Colon (tissue), 2 donors: Measurements from ENCODE around the gene LPP.

Source experiments
- FAIRE-seq: peaks from 2 replicates; lab custom pipeline; 2012; peaks lifted over from hg19 to GRCh38; lab: Jason Lieb, UNC
- donor health status: control.
- donor health status: control.

LPP gene

DNA sequence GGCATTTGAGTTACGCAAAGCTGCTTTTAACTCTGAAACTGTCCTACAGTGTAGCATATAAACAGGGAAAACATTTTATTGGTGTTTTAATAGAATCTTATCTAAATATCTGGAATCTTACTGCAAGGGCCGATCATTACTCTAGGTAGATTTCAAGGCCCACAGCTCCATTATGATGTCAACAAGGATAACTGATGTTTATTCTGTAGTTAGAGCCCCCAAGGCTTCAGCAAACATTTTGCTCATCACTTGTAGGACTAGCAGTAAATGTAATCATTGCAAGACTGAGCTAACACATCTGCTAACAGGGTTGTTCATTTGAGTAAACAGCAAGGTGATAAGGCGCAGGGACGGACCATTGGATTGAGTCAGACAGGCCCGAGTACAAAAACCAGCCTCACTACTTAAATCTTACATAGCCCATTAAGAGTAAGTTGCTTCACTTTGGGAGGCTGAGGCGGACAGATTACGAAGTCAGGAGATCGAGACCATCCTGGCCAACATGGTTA, 685.3 kb downstream of the LPP start:
- FAIRE-seq: no peak

DNA sequence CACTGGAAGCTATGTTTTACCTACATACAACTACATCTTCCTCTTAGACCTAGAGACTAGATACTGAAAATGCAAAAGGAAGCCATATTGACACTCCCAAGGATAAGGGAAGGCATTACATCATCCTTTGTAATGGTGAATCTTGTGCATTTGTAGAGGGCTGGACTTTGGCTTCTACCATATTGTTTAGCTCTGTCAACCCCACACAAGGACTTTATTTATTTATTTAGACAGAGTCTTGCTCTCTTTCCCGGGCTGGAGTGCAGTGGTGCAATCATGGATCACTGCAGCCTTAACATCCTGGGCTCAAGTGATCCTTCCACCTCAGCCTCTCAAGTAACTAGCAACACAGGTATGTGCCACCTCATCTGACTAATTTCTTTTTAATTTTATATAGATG, 686.3 kb downstream of the LPP start:
- no peak for FAIRE-seq

DNA sequence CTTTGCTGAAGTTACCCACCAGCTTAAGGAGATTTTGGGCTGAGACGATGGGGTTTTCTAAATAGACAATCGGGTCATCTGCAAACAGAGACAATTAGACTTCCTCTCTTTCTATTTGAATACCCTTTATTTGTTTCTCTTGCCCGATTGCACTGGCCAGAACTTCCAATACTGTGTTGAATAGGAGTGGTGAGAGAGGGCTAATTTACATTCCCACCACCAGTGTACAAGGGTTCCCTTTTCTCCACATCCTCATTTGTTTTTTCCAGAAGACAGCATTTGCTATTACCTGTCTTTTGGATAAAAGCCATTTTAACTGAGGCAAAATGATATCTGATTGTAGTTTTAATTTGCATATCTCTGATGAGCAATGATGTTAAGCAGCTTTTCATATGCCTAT, 687.9 kb downstream of the LPP start:
- no peak for FAIRE-seq

DNA sequence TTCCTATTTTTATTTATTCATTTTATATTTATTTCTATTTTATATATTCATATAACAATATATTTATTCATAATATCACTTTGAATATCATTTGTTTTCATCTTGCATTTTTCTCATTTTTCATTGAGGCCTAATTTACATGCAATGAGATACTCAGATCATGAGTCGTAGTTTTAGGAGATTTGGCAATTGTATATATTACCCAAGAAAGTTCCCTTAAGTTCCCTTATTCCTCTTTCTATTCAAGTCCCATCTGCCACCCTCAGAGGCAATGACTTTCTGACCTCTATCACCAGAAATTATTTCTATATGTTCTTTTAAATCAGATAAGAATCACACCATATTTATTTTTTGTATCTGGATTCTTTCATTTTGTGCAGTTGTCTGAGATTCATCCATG, 688.7 kb downstream of the LPP start:
- FAIRE-seq: no peak

DNA sequence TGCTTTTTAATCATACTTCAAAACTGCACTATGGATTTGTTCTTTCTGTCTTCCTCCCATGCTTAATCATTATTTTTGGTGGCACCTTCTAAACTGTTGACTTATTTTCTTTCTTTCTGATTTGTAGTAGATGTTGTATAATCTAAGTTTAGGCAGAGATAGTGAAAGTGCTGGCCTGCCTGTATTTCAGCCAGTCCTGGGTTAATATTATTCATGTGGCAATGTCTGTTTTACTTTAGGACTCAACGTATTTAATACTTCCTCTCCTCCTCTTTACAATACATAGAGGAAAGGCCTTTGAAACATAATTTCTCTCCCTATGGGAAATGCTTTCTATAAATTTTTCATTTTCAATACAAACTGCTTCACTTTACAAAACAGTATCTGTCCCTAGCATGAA, 690.1 kb downstream of the LPP start:
- FAIRE-seq: no peak

DNA sequence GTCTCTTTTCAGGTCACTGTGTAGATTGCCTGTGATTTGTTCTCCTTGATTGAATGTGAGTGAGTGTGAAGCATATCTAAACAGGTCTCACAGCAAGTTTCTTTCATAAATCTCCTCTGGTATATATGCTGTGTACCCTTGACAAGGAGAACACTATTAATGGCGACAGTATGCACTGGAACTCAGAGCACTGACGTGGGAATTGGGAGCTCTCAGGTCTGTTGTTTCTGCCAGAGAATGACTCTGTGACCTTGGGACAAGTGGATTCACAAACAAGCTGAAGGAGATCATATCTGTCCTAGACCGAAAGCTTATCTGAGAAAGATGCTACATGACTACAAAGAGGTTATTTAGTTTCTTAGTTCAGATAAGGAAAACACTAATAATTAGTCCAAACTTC, 691.6 kb downstream of the LPP start:
- no peak for FAIRE-seq

DNA sequence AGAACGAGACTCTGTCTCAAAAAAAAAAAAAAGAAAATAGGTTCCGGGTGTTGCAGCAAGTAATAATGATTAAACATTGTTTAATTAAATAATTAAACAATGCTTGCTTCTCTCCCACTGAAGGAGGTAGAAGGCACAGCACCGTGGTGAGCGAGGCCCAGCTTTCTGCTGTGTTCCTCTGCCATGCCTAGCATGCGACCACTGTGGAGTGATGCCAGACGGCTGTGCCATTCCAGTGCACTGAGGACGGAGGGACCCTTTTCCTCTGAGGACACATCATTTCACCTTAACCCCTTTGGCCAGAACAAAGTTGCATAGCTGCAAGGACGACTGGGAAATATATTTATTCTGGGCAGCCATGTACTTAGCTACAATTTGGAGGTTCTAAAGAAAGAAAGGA, 695.0 kb downstream of the LPP start:
- no peak for FAIRE-seq

DNA sequence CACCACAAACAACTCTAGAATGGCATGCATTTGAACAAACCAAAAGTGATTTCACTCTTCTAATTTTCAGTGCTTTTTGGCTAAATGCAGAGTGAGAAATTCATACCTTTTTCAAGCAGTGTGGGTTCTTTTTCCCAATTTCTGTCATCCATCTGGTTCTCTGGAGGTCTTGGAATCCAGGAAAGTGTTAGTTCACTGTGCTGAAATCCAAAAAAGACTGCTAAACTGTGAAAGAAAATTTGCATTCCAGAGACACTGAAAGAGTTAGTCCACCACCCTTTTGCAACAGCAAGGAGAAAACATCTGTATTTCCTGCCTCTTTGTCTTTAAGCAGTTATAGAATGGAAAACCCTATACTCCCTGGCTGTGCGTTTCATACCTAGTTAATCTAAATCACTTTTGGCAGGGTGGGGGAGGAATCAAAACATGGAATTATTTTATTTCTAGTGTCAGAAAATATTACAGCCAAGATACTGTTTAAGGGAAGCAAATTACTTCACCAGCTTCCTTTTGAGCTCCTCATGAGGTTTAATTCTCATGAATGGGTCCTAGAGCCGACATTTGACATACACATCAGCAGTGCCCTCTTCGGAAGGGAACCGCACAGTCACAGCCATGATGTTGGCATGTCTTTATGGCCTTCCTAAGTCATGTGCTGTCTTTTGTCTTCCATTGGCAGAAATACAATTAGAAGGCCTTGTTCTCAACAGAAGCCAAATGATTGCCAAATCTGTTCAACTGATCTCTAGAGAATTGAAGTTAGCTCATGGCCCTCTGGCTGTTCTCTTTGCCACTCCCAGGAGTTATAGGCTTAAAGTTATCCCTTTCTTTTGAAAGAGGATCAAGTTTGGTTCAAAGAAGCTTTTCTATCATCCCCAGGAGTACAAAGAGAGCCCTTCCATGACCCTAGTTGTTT, 700.2 kb downstream of the LPP start:
- FAIRE-seq: no peak

DNA sequence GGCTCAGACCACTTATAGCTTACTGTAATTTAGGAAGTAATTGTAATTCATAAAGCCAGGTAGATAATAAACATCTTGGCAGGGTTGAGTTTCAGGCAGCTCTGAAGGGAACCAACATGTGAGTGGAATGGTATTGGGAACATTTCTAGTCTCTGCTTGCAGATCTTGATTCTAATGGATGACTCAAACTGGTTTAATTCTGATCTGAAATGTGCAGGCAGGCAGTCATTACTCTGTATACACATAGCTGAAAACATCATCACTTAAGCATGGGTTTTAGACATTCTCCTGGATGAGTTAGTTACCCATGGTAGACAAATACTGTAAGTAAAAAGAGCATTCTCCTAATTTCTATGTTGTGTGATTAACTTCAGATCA, 700.8 kb downstream of the LPP start:
- no peak for FAIRE-seq

DNA sequence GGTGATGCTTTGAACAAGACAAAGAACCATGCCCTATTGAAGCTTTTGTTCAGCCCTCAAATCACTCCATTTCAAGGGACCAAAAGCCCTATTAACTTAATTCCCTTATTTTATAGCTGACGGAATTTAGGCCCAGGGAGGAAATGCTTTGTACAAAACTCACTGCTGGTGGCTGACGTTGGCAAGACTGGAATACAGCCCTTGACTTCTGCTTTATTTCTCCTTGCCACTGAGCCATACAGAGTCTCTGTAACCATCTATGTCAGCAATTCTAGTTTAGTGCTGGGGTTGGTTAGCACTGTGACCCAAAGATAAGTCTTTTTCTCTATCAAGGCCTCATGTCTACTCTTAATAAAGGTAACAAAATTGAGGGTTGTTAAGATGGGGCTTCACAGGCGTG, 701.7 kb downstream of the LPP start:
- no peak for FAIRE-seq

DNA sequence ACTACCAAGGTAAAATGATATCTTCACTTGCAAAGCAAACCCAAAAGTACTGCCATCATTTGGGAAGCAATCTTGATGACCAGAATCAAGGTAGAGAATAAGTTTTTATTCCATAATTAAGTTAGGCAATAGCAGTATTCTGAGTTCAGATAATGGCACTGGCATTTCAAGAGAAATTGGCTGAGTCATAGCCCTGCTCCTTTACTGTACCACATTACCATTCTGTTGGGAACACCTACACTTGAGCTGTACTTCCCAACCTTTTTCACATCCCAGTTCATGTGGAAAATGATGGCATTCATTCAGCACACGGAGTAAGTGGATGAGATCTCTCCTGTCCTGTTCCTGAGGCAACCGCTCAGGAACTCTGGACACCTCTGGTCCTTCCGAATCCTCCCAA, 706.2 kb downstream of the LPP start:
- FAIRE-seq: no peak

DNA sequence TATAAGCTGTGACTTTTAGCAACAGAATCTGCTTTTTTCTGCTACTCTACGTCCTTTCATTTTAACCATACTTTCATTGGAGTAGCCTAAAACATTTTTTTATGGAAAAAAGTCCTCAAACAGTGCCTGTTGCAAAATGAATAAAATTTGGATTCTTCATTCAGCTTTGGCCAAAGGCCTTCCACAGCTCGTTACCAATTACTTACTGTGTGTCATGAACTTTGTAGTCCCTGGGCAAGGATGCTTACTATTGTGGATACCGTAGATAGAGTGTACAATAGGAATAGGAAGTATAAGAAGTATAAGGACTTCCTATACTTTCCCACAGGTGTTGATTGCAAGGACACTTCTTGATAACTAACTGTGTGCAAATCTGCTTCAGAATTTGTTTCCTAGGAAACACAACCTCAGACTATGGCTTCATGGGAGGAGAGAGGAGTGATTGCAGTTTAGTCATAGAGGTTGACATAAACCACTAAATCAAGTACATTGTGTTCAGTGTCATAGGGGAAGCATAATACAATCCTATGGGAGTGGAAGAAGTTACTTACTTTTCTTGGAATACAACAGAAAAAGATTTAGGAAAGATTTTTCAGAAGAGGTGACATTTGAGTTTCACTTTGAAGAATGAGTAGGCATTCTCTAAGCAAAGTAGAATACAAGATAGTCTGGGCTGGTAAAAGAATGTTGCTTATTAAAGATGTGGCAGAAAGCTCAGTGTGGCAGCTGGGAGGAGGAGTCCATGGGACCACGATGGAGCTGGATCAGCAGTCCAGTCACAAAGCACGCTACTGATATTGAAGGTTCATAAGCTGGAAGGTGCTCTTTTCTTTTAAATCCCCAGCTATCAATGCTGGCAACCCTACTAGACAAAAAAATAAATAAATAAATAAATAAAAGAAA, 708.1 kb downstream of the LPP start:
- FAIRE-seq: no peak

DNA sequence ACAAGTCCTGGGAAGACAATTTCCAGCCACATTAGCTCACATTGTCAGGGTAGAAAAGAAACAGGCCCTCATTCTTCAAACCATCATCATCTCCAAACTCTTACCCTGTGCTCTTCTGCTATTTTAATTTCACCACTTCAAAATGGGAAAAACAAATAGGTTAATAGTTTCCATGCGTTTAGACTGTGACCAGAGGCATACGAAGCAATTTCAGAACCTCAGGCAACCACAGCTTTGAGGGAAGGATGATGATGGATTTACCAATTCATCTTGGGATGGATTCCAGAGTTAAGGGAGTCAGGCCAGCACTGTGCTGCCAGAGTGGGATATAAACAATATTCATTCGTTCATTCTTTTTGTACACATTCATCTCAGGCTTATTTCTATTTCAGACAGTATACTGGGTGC, 710.0 kb downstream of the LPP start:
- no peak for FAIRE-seq

DNA sequence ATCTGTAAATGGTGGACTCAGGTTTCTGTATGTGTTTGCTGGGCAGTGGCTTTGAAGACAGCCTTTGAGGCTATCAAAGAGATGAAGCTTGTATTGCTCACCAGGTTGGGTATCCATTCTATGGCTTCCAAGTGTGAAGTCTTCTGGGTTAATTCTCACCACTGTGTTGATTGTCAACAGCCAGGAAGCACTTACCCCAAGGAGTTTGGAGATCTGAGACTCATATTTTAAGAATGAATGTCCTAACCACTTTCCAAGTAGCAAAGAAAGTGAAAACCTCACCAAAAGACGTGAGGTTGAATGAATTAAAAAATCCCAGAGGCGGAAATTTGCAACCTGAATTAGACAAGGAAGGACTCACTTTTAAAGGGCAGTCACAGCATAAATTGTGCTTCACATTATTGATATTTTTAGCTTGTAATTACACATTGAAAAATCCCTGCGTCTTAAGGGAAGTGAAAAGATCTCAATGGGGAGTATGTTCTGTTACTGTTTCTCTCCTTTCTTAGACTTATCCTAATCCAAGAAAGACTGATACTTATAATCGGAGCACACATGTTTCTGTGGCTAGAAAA, 713.8 kb downstream of the LPP start:
- no peak for FAIRE-seq

DNA sequence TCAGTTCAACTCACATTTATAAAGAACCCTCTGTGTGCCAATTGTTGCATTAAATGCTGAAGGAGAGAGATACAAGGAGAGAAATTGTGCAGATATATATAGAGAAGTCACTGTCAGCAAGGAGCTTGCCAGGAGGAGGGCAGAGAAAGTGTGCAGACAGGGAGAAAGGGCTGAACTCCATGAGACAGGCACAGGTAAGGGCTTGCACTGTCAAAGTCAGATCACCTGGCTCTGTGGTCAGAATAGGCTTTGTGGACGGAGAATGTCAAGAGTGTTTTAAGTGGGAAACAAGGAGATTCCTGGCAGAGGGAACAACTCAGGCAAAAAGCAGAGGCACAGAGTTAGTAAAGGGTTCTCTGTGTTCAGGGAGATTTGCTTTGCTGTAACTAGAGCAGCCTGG, 714.8 kb downstream of the LPP start:
- FAIRE-seq: no peak

DNA sequence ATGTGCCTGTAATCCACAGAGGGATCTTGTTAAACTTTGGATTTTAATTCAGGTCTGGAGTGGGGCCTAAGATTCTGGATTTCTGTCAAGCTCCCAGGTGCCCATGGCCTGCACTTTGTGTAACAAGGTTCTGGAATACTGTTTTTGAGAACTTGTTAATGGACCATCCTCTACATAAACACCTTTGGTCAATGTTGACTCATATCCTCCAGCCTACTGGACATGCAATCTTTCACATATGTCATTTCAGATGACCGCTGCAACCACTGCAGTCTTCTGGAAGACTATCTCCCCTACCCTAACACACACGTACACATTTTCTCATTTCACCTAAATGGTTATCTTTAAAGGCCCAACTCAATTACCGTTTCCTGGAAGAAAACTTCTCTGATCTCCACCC, 715.7 kb downstream of the LPP start:
- no peak for FAIRE-seq

DNA sequence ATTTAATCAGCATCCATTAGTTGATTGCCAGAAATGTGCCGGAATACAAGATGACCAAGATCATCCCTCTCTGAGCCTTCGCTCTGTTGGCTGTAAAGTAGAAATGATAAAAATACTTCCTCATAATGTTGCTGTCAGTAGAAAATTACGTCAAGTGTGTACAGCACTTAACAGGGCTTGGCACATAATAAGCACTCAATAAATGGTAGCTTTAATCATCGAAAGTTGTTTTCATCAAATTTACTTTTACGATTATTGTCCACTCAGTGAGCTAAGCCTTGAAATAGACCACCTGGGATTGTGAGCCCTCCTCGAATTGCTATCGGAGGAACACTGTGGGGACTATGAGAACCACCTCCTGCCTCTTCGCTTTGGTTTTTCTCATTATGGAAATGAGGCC, 716.5 kb downstream of the LPP start:
- no peak for FAIRE-seq

DNA sequence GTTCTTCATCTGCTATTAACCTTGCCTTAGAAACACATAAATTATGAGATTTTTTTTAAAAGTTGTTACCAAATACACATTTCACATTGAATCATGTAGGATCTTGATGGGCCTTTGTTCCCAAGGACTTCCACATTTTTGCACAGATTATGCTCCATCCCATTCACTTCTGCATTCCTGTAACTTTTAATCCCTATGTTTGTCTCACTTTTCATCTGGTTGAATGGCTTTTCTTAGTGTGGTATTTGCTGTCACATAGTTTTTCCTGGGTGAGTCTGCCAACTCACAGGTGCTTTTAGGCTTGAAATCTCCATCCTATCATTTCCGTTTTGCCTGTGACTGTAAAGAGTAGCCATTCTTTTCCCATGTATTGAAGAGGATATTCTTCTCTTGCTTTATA, 720.6 kb downstream of the LPP start:
- no peak for FAIRE-seq

DNA sequence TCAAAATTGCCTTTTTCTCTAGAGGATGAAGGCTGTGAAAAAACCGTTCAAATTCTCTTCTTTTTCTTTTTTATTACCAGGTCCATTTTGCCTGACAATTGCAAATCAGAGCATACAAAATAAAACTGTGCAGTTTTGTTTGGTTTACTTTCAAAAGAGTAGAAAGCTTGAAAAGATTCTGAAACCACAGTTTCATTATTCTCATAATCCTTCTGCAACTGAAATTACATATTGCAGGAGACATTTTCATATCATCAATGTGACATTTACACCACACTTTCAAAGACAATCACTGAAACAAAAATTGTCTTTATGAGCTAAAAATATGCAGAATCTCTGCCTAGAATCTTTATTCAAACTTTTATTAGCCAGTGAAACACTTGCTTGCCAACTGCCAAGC, 721.5 kb downstream of the LPP start:
- no peak for FAIRE-seq

DNA sequence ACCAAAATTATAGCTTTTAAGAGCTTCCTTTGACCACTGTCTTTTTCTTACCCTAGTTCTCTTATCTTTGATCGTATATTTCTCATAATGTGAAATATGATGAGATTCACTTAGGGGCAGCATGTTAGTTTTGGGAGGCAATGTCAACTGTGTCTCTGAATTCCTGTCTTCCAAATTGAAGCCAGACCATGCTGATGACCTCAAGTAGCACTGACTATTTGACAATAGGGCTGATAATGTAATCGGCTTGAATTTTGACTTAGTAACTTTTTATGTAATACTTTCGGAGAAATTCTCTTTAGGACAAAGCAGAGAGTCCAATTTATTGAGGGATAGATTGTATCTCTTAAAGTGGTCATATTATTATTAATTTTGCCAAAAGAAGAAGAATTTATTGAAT, 722.4 kb downstream of the LPP start:
- FAIRE-seq: no peak

DNA sequence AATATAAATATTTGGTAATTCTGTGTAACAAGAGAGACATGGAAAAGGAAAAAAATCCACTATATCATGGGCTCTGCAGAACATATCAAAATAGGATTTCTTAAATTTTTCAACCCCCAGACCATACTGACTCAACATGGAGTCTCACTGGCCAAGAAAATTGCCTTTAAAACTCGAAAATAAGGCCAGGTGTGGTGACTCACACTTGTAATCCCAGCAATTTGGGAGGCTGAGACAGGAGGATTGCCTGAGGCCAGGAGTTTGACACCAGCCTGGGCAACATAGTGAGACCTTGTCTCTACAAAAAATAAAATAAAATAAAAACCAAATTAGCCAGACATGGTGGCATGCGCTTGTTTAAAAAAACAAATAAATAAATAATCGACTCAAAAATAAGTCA, 723.4 kb downstream of the LPP start:
- no peak for FAIRE-seq

DNA sequence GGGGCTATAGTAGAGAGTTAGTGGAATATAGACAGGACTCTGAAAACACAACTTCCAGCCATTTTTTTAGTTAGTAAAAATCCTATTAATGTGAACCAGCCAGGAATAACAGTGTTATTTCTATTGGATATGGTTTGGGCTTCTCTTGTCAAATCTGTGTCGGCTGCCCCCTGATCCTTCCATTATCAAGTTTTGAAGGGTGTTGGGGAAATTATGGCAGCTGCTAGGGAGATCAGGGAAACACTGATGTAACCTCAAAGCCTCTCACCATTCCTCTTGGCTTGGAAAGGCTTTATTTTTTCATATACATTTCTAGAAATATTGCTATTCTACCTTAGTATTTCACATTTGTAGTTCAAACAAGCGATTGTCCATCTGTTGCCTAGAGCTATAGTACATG, 724.1 kb downstream of the LPP start:
- no peak for FAIRE-seq
